ENCODE results near the gene OR10T2.
"Not testable (repeated sequence)": the region's sequence is repeated elsewhere in the genome, so short reads cannot be mapped to it uniquely, and the experiment has no call there.

Gene OR10T2

GRCh38 chr1:158356616-158357015 is 42.6 kb downstream of the OR10T2 start:
- DNase-seq (ENCODE audit: low read depth), result no peak

GRCh38 chr1:158355773-158356285 is 43.4 kb downstream of the OR10T2 start:
- no peak for DNase-seq (ENCODE audit: low read depth)

- DNase-seq (ENCODE audit: low read depth), result no peak
These were observed 45.0 kb downstream of the OR10T2 start for GRCh38 chr1:158354255-158354654.

DNA sequence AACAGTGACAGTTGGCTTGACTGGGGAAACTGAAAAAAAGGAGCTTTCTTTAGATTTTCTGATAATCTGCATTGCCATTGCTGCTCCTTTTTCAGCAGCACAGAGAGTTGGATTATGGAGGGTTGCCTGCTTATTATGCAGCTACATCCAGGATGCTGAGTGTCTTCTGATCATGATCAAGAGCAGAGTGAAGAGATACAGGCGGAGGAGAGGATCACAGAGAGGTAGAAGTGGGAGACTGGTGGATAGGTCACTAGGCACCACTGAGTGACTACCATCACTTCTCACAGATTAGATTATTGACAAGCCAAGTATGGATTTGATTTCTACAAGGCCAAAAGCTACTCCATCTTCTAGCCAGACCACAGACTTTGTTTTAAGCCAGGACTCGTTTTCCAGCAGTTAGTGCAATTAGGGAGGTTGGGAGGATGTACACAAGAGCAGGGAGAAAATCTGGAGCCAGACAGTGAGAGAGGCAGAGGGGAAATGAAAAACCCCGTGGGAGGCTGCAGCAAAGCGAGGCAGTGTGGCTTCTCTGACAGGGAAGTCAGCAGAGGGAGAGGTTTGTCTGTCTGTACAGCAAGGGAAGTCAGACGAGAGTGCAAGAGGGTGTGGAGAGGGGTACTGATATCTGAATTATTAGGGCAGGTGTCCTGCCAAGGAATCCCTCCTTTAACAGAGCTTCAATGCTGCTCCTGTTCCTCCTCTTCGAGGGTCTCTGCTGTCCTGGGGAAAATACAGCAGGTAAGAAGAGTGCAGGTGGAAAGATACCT is 45.8 kb downstream of the OR10T2 start, which contains the start of gene CD1E:
TSS of gene CD1E (plus strand) at position 592 of the 773 bp plus-strand sequence. CDS start at position 687, 95 bp downstream.
- no peak for DNase-seq (ENCODE audit: low read depth)

- DNase-seq (ENCODE audit: low read depth), result not testable (repeated sequence)
These were observed 50.3 kb downstream of the OR10T2 start for GRCh38 chr1:158348946-158349345.
